H1 (cell line): ENCODE data around the gene RETREG1. TPM values are rescaled to one million over a fixed set of nuclear protein-coding genes. Genes with fewer than 3 reads are reported as not detected.

Experiments used
- GABPA ChIP-seq: IDR thresholded peaks from 2 replicates; pipeline ENCODE4 v1.6.1; 2011; ENCODE audit warnings: mild to moderate bottlenecking, low read length, moderate library complexity, borderline replicate concordance; ENCODE audit not compliant: insufficient read depth
- MAFK ChIP-seq: IDR thresholded peaks from 2 replicates; pipeline ENCODE4 v1.6.1; 2012; ENCODE audit warnings: low read depth, mild to moderate bottlenecking, improper control_type of control experiment, low read length
- SIN3A ChIP-seq, 2 experiments: IDR thresholded peaks in 1 of 2; conservative IDR thresholded peaks in 1 of 2; 2 replicates each; pipeline ENCODE4 v1.6.1; 2011 to 2012; ENCODE audit warnings: low read length in 2 of 2, improper control_type of control experiment in 1 of 2, low read depth in 1 of 2, mild to moderate bottlenecking in 1 of 2
- polyA plus RNA-seq, 7 experiments: library from polyadenylated mRNA; depleted of rRNA in 3 of 7; stranded (reverse) in 5 of 7; unstranded in 2 of 7; fragments of >200 nt in 5 of 7; fragments of 200-250 nt in 2 of 7; gene quantifications; 1 replicate in 5 of 7; 2 replicates in 1 of 7; 4 replicates in 1 of 7; pipeline versions ENCODE4 v1.2.1 to v1.2.3, GENCODE V29; 2011 to 2013; ENCODE audit warnings: missing spikeins in 2 of 7, mixed read lengths in 2 of 7
- total RNA-seq: library from RNA; stranded (reverse); fragmentation: NEBNext Ultra II Directional; extraction: Animal tissue kit (Norgen Biotek cat#: 25700); gene quantifications from 2 replicates; pipeline ENCODE4 v1.2.1, GENCODE V29; 2021

The RETREG1 gene
- total and polyA plus RNA-seq, 2 of the 8 experiments (the other 6 are each of a cell fraction or from before 2014, with no cell fraction given) = 0.62 to 1.9 TPM

DNA sequence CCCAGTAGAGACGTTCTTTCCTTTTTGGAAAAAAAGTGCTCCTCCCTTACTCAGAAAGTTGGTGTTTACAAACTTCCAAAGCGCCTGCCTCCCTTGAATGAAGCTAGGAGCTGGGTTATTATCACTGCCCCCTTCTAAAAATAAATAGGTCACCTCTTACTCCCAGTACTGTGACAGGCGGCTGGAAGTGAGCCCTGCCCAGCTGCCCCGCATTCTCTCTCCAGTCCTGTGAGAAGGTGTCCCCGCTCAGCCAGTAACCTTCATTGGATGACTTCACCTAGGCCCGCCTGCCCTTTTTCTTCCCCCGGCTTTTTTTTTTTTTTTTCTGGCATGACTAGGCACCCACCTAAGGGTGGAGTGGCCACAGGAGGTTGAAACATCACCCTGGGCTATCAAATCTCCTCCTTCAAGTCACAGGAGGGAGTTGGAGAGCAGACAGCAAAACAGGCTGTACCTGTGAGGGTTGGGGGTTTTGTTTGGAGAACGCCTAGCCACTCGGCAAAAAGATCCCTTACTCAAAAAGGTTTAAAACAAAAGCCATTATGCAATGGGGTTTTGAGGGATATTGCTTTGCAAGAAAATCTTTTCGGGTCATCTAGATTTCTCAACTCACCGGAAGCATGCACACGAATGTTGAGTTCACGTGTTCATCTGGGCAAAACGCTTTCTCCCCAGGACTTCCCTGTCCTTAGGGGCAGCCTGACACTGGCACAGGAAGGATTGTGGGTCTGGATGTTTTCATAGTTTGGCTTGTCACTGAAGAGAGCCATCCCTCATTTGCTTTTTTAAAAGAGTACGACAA, 107.9 kb downstream of the RETREG1 start (continued):
- TF ChIP-seq SIN3A (conservative IDR thresholded peaks at IDR 0.05 in 1 of 2, IDR thresholded peaks at IDR 0.05 in 1 of 2; ENCODE audit: low read depth in 1 of 2, low read length in 2 of 2) (no peak), MAFK (peak; percentile 31; the same call in 1 of the 2 replicates), GABPA (no peak)
